Measurements from ENCODE around the gene ULK4.
"Not testable (repeated sequence)": the region's sequence is repeated elsewhere in the genome, so short reads cannot be mapped to it uniquely, and the experiment has no call there.

Gene ULK4

GRCh38 chr3:41507336-41508062 is 454.4 kb downstream of the ULK4 start:
- no peak for DNase-seq (ENCODE audit: low read depth, low spot score)

- no peak for DNase-seq (ENCODE audit: low read depth, low spot score)
These were observed 457.8 kb downstream of the ULK4 start for GRCh38 chr3:41503998-41504623.

DNA sequence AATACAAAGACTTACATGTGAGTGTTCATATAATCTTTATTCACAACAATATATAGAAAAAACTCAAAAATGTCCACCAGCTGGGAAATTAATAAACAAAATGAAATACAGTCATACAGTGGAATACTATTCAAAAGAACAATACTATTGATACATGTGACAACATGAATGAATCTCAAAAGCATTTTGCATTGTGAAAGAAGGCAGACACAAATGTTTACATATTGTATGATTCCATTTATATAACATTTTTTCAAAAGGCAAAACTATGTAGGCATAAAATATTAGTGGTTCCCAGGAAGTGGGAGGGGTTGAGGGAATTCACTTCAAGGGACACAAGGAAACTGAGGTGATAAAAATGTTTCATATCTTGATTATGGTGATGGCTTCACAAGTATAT is 459.4 kb downstream of the ULK4 start:
- no peak for DNase-seq (ENCODE audit: low read depth, low spot score)

- DNase-seq (ENCODE audit: low read depth, low spot score): no peak
These were observed 459.9 kb downstream of the ULK4 start for GRCh38 chr3:41502023-41502422.

GRCh38 chr3:41498847-41499246 is 463.1 kb downstream of the ULK4 start:
- DNase-seq (ENCODE audit: low read depth, low spot score): no peak

DNA sequence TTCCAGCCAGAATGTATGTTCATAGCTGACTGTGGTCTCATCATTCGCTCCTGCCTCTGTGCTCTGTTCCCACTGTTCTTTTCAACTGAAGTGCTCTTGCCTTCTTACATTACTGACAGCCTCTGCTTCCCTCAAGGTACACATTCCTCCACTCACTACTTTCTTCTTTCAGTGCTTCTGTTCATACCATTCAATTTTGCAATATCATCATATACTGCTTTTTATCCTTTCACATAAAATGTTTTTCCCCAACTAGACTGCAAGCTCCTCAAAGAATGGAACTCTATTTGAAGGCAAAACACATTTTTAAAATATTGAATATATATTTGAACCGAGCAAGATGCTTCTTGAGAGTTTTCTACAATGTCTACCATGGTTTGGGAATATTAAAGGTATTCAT is 471.5 kb downstream of the ULK4 start:
- no peak for DNase-seq (ENCODE audit: low read depth, low spot score)

DNA sequence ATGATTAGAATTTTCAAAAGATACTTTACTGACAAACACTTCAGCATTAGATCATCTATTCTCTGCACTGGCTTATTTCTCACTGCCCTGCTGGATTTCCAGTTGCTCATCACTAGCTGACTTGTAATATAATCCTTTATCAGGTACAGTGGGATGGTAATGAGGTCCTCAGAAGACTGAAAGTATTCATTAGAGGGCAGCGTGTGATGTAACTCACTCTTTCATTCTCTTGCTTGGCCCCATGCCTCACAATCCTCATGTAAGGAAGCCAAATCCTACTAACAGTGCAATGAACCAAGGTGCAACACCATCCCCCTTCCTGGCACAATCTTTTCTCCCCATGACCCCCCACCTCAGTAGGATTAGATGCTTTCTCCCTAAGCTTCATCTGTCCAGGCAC is 472.7 kb downstream of the ULK4 start:
- peak; percentile 11 for DNase-seq (ENCODE audit: low read depth, low spot score)

- DNase-seq (ENCODE audit: low read depth, low spot score): no peak
These were observed 473.4 kb downstream of the ULK4 start for GRCh38 chr3:41488501-41488900.

DNA sequence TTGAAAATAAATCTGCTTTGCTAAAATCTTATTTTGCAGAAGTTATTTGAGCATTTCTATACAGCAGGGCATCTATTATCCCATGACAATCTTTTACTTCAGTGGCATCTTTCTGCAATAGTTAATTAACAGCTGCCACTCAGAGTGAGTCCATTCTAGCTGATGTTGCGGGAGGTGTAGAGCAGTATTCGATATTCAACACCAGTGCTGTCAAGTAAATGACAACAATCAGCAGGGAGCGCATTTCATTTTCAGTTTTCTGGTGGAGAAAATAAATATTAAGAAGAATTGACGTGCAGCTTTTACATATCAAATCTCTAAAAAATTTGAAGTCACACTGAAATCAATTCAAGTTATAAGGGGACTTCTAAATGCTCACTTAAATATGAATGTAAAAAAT is 476.4 kb downstream of the ULK4 start:
- DNase-seq (ENCODE audit: low read depth, low spot score): no peak

DNA sequence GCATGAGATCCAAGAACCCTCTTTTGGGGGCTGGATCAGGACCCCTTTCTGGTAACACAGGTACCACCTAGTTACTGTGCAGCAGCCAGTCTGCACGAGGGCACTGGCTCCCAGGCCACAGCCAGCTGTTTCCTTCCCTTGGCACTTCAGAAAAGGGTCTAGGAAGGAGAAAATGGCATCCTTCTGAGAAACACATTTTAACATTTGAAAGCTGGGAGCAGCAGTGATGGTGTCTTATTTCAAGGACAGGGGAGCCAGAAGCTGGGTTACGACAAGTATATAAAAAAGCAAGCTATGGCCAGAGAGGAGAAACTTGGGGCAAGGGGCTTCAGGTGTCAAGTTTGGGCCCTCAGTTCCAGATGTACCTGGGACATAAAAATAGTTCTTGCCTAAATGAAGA is 479.8 kb downstream of the ULK4 start:
- no peak for DNase-seq (ENCODE audit: low read depth, low spot score)

GRCh38 chr3:41478278-41478677 is 483.6 kb downstream of the ULK4 start:
- DNase-seq (ENCODE audit: low read depth, low spot score): no peak

DNA sequence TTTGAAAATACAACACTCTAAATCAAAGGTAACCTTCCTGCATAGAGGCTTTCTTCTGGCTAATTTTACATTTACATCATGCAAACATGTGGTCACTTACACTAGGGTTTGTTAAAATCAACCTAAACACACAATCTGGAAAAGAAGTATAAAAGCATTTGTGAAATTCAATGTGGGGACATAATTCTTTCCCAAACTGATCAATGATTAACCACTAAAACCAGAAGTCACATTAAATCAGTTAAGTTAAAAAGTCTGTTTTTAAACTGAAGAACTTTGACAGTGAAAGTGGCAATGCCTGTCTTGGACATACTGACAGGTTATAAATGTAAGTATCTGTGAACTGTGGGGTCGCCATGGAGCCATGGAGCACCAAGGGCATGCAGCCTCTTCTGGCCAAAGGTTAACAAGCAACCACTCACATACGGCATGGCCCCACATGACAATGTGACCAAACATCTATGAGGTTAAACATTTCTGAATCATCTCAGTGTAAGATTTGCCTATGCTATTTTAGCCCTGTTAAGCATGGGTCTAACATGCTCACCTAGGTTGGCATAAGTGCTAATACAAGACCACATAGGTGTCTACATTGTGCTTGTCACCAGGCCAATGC is 484.4 kb downstream of the ULK4 start:
- no peak for DNase-seq (ENCODE audit: low read depth, low spot score)

- no peak for DNase-seq (ENCODE audit: low read depth, low spot score)
These were observed 492.8 kb downstream of the ULK4 start for GRCh38 chr3:41469083-41469482.

DNA sequence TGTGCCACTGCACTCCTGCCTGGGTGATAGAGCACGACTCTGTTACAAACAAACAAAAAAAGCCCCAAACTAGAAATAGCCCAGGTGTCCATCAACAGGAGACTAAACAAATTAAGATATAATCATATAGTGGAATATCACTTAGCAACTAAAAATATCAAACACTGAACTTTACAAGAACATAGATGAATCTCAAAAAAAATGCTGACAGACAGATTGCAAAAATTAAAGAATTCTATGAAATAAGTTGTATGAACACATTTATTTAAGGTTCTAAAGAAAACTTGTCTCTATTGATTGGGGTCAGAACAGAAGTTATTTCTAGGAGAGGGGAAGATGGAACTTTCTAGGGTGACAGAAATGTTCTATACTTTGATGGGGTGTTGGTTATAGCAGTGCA is 494.4 kb downstream of the ULK4 start:
- no peak for DNase-seq (ENCODE audit: low read depth, low spot score)

GRCh38 chr3:41464858-41465257 is 497.0 kb downstream of the ULK4 start:
- DNase-seq (ENCODE audit: low read depth, low spot score): no peak

DNA sequence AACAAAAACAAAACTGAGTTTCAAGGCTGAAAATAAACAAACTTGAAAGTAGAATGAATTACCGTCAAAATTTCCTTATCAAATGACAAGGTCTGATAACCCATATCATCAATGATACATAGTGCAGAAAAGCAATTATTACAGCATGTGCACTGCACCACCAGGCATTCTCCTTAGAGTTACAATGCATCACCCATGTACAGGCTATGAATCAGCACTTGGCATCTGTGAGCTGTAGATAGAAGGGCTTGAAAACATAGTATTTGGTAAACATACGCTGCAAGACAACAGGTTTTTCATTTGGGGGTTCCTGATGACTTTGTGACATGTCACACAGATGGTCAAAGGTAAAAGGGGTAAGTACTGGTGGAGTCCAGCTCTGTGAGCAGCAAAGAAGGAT is 497.5 kb downstream of the ULK4 start:
- peak; percentile 29 for DNase-seq (ENCODE audit: low read depth, low spot score)

GRCh38 chr3:41462103-41462691 is 499.7 kb downstream of the ULK4 start:
- DNase-seq (ENCODE audit: low read depth, low spot score): peak; percentile 9

DNA sequence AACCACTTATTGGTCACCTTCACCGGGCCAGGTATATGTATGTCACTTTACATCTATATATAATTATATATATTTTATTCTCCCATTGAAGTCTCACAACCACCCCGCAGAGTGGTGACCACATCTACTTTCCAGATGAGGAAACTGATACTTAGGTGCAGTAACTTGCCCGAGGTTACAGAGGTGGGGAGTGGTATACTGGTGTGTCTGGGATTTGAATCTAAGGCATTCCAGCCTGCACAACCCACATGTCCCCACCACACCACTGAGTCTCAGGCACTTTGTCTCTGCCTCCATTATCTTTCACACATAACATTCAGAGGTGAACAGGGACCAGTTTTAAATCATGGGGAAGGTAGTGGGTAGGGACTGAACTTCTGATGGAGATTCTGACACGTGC is 501.2 kb downstream of the ULK4 start:
- no peak for DNase-seq (ENCODE audit: low read depth, low spot score)

GRCh38 chr3:41457176-41457575 is 504.7 kb downstream of the ULK4 start:
- DNase-seq (ENCODE audit: low read depth, low spot score): no peak

- DNase-seq (ENCODE audit: low read depth, low spot score): no peak
These were observed 505.7 kb downstream of the ULK4 start for GRCh38 chr3:41456162-41456561.

DNA sequence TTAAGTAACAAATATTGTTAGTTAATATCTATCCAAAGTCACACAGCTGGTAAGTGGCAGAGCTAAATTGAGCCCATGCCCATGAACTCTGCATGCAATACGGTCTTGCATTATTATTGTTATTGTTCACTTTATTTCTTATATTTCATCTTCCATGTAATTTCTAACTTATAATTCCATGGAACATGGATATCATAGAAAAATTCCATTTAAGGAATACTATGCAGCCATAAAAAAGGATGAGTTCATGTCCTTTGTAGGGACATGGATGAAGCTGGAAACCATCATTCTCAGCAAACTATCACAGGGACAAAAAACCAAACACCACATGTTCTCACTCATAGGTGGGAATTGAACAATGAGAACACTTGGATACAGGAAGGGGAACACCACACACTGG is 508.3 kb downstream of the ULK4 start:
- DNase-seq (ENCODE audit: low read depth, low spot score): not testable (repeated sequence)

DNA sequence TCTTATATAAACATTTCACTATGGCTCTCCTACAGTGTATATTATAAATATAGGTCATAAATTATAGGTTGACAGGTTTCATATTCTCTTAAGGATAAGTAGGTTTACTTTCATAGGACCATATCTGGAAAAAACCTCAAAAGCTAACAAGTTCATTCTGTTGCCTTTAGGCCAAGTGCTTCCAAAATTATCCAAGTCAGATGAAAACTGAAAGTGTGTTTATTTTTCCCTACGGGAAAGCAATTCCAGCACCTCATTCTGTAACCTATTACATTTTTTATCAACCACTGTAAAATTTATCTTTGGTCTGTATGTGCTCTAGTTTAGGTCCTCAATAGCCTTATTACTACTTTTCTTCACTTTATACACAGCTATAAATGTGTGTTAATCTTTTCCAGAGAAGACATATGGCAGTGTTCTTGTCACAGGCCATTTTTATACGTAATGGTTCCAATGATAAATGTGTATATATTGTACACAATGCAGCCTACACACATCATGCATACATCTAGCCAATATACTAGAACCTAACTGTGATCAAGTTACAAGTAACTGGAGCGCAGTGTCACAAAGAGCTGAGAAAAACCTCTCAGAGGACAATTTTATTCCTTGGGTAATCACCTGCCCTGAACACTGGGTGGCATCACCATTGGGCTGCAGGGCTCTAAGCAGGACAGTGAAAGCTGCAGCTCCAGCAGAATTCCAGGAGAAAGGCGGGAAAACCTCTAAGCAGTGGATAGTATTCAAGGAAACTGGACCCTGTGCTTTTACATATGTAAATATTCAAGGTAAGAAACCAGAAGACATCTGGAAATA is 511.3 kb downstream of the ULK4 start:
- DNase-seq (ENCODE audit: low read depth, low spot score): no peak

Data from astrocyte of the hippocampus (primary cell).